Smooth muscle cell of the pulmonary artery (primary cell): ENCODE results near the gene SLC35D2. TPM values are rescaled to one million over a fixed set of nuclear protein-coding genes. Genes with fewer than 3 reads are reported as not detected.

Source experiments
- total RNA-seq: library from RNA; depleted of rRNA; stranded (reverse); fragments of >200 nt; gene quantifications from 2 replicates; pipeline ENCODE4 v1.2.3, GENCODE V29; 2014

The SLC35D2 gene
- 13.3 and 13.6 TPM in 2 replicates for total RNA-seq

DNA sequence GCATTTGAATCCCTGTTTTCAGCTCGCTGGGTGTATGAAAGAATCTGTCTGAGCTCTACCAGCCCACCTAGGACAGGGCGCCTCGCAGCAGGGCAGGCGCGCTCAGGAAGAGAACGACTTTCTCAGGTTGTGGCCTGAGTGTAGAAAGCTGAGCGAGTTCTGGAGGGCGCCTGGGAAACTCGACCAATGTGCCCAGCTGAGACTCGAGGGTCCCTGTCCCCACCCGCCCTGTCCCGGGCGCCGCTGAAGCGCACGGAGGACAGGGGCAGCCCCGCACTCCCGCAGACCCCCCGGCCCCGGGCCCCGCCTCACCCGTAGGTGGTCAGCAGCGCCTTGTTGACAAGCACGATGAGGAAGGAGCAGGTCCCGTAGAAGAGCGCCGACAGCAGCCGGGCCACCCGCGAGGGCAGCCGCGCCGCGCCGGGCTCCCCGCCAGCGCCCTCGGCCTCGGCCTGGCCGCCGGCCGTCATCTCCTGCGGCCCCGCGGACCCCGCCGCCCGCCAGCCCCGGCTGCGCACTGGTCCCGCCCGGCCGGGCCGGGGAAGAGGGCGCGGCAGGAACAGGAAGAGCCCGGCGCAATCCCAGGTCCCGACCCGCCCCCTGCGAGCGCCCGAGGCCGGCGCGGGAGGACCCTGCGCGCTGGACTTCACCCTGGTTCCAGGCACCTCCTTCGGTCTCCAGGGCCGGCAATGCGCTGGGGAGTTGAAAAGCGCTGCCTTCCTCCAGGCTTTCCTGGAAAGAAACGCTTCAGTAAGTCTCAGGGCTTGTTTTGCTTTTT, at the start of gene SLC35D2:
Gene SLC35D2, minus strand, starts transcription at position 547 of the 778 bp plus-strand sequence. Its CDS starts 77 bp downstream, at position 470.

DNA sequence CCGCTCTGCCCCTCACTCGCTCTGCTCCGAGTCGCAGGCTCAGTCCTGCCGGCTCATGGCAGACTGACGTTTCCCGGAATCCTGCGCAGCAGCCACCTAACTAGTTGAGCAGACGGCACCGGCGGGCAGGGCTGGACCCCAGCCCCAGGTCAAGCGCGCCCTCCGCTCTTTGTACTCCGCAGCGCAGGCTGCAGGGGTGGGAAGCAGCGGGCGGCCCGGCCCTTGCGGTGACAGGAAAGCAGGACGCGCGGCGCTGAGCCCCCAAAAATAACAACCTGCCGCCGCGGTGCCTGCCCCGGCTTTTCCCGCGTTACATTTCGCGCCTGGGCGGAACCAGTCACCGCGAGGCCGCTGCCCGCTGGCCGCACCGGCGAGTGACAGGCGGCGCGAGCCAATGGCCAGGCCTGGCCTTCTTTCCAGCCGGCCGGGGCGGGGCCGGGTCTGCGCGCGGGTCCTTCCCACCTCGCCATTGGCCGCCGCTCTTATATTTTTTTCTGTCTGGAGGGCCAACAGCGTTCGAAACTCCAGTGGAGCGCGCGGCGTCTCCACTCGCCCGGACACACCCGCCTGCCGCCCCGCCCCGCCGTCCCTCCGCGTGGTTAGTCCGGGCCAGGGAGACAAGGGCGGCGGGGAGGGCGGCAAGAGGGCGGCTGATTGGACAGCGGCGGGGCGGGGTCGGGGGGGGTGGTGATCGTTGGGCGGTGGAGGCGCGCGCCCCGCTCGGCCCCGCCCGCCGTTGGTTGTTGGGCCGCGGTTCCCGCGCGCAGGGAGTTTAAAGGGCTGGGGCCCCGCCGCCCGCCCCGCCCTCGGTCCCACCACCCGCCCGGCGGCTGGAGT, 34.8 kb upstream of the SLC35D2 start, which contains the start of gene ZNF367:
Gene ZNF367, minus strand, starts transcription at position 288 of the 837 bp plus-strand sequence. CDS start 338 bp downstream, outside the sequence.

DNA sequence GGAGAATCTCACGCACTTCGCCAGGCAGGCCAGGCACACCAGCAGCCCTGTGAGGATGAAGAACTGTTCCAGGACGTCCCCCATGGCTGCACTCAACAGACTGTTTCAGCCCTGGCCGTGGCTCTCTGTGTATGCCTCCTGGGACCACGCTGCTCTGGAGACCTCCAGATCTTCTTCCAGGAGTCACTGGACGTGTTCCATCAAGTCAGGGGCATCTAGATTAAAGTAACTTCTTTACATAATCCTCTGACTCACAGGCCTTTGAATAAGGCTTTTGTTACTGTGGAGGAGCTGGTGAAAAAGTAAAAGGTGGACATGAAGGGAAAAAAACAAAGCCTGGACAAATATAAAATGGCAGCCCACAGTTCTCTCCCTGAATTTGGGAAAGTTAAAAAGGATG, 81.5 kb downstream of the SLC35D2 start, which contains the start of gene HSD17B3:
Gene HSD17B3, minus strand, starts transcription at position 156 of the 400 bp plus-strand sequence. Its CDS starts 72 bp downstream, at position 84.

Other genes starting within 250 kb of the SLC35D2 start
- not detected in 2 replicates for gene HSD17B3, start 81.5 kb downstream of the SLC35D2 start, total RNA-seq
- 2.7 and 3.6 TPM in 2 replicates for gene ZNF367, start 34.7 kb upstream of the SLC35D2 start, total RNA-seq
- 12.1 and 15.8 TPM in 2 replicates for gene HABP4, start 66.5 kb upstream of the SLC35D2 start, total RNA-seq
- gene CDC14B, start 236.1 kb upstream of the SLC35D2 start, total RNA-seq, result 16.9 and 19.8 TPM in 2 replicates